Ovary (tissue), 9 donors: ENCODE results near the gene ELOVL5. TPM values are rescaled to one million over a fixed set of nuclear protein-coding genes. Genes with fewer than 3 reads are reported as not detected.

Source experiments
- DNase-seq, 5 donors: peaks; one replicate each; pipeline ENCODE4 v3.0.0-alpha.2; 2019 to 2020
- H3K27ac ChIP-seq, 2 donors: fragments of 200-600 bp; one replicate each; pipeline versions ENCODE4 v1.5.1 to v1.8.0; 2019 to 2022
- H3K27me3 ChIP-seq: fragments of 200-600 bp; one replicate; pipeline ENCODE4 v1.8.0; 2022
- H3K36me3 ChIP-seq: fragments of 200-600 bp; sonication (generic); one replicate; pipeline ENCODE4 v1.5.1; 2019
- H3K4me1 ChIP-seq: one replicate; pipeline ENCODE4 v1.8.1; 2013; ENCODE audit warnings: mild to moderate bottlenecking, moderate library complexity; ENCODE audit not compliant: insufficient read depth
- H3K4me3 ChIP-seq: fragments of 200-600 bp; sonication (generic); one replicate; pipeline ENCODE4 v1.5.1; 2017
- H3K9me3 ChIP-seq, 2 donors: fragments of 200-600 bp in 1 of 2; sonication (generic) in 1 of 2; one replicate each; pipeline versions ENCODE4 v1.5.1 to v1.8.1; 2013 to 2019; ENCODE audit warnings: mild to moderate bottlenecking in 1 of 2, moderate library complexity in 1 of 2
- EP300 ChIP-seq: sonication (generic); formaldehyde crosslinking; IDR thresholded peaks from one replicate; pipeline ENCODE4 v1.6.1; 2017; ENCODE audit warnings: antibody characterized with exemption
- POLR2A ChIP-seq: fragments of 450-650 bp; IDR thresholded peaks from one replicate; pipeline ENCODE4 v1.6.1; 2017; ENCODE audit warnings: antibody characterized with exemption, mild to moderate bottlenecking, moderate library complexity
- WGBS, 3 donors: extraction: QIAGEN DNeasy Blood & Tissue Kit in 1 of 3; methylation state at CpG; one replicate each; pipeline versions ENCODE4 v1.1.5 to v1.1.7; 2013 to 2017; 5-methylcytosine and 5-hydroxymethylcytosine counted together
- intact Hi-C, 4 donors: fragments of 100-400 bp; cut with DNase I; formaldehyde crosslinking; loops; one replicate each; pipeline versions ENCODE4 v1.11.0 to v1.15.1; 2022 to 2023
- polyA plus RNA-seq, 2 donors: library from polyadenylated mRNA; stranded (reverse); fragments of 200-250 nt in 1 of 2; fragments of 350-450 nt in 1 of 2; fragmentation: Illumina TruSeq in 1 of 2; extraction: RNeasy Lipid Tissue Mini Kit (QIAGEN cat#74804) in 1 of 2; gene quantifications; one replicate each; pipeline ENCODE4 v1.2.3, GENCODE V29; 2013 to 2014
- total RNA-seq, 7 donors: library from RNA; depleted of rRNA in 2 of 7; stranded (reverse); fragments of >200 nt in 2 of 7; fragmentation: NEBNext Ultra II Directional in 3 of 7; extraction: Animal tissue kit (Norgen Biotek cat#: 25700) in 3 of 7; gene quantifications; one replicate each; pipeline versions ENCODE4 v1.1.0 to v1.2.4, GENCODE V29; 2016 to 2023
- TF ChIP-seq, protein P1 (sequence below), 3 donors: fragments of 450-650 bp in 2 of 3; fragments of 200-600 bp in 1 of 3; IDR thresholded peaks; one replicate each; pipeline versions ENCODE4 v1.5.1 to v1.8.0; 2016 to 2022; ENCODE audit warnings: antibody characterized with exemption in 3 of 3, mild to moderate bottlenecking in 1 of 3
- donor health status: DM: no; HTN: no; CAD: no; lungs with moderate emphysema.
- donor health status: DM: no; HTN: no; CAD: no.
- donor health status: Bipolar disorder and iron deficiency.
- donor health status: DM: yes; HTN: yes; CAD: no.
- donor health status: DM: no; HTN: no; CAD: no.
- donor health status: DM: yes; HTN: yes; CAD: no.

The ELOVL5 gene
- total and polyA plus RNA-seq, 9 donors = 14.7 to 191 (median 41.8) TPM

DNA sequence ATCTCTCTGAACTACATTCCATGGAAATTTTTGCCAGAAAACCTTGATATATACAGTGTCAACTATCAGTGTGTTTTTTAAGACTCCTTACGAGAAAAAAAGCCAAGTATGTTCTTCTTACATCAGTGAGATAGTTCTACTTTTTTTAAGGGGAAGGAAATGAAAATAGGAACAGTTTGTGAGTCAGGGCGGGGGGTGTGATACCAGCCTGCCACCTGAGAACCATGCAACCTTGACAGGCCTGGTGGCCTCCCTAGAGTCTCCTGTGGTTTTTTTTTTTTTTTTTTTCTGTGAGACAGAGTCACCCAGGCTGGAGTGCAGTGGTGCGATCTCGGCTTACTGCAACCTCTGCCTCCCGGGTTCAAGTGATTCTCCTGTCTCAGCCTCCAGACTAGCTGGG is 103.8 kb downstream of the ELOVL5 start:
- 34 to 57% (median 51%) methylated on average over 5 of the region's 5 CpGs for WGBS, 3 donors
- H3K4me3 ChIP-seq = no peak overlapping the region
- no peak overlapping the region for H3K27ac ChIP-seq
- no peak for DNase-seq
- H3K27me3 ChIP-seq = no peaks in the 10 kb centered on the region
- H3K36me3 ChIP-seq = no peaks in the 10 kb centered on the region
- intact Hi-C loops = no loop called here
- no peaks in the 10 kb centered on the region for H3K9me3 ChIP-seq
- no peak for TF ChIP-seq EP300
- TF ChIP-seq, protein P1, sequence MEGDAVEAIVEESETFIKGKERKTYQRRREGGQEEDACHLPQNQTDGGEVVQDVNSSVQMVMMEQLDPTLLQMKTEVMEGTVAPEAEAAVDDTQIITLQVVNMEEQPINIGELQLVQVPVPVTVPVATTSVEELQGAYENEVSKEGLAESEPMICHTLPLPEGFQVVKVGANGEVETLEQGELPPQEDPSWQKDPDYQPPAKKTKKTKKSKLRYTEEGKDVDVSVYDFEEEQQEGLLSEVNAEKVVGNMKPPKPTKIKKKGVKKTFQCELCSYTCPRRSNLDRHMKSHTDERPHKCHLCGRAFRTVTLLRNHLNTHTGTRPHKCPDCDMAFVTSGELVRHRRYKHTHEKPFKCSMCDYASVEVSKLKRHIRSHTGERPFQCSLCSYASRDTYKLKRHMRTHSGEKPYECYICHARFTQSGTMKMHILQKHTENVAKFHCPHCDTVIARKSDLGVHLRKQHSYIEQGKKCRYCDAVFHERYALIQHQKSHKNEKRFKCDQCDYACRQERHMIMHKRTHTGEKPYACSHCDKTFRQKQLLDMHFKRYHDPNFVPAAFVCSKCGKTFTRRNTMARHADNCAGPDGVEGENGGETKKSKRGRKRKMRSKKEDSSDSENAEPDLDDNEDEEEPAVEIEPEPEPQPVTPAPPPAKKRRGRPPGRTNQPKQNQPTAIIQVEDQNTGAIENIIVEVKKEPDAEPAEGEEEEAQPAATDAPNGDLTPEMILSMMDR (IDR thresholded peaks at IDR 0.05) = no peak
- TF ChIP-seq POLR2A = no peak
- H3K4me1 ChIP-seq = no peaks in the 10 kb centered on the region

- H3K4me1 ChIP-seq = no peaks in the 10 kb centered on the region
- no peaks in the 10 kb centered on the region for H3K9me3 ChIP-seq
- H3K27me3 ChIP-seq = no peaks in the 10 kb centered on the region
- no peak for TF ChIP-seq EP300
- TF ChIP-seq, protein P1 (IDR thresholded peaks at IDR 0.05) = no peak
- TF ChIP-seq POLR2A = no peak
- WGBS, 3 donors = 87 to 94% (median 93%) methylated on average over 4 of the region's 4 CpGs
- no peak for DNase-seq
- intact Hi-C loops = no loop called here
- no peak overlapping the region for H3K4me3 ChIP-seq
- no peak overlapping the region for H3K27ac ChIP-seq
- H3K36me3 ChIP-seq = no peaks in the 10 kb centered on the region
Measured at GRCh38 chr6:53244399-53244931, 104.3 kb downstream of the ELOVL5 start.

- no peaks in the 10 kb centered on the region for H3K27me3 ChIP-seq
- no peaks in the 10 kb centered on the region for H3K4me1 ChIP-seq
- no peak overlapping the region for H3K27ac ChIP-seq
- intact Hi-C loops = no loop called here
- no peak for TF ChIP-seq POLR2A
- no peak for TF ChIP-seq EP300
- TF ChIP-seq, protein P1 (IDR thresholded peaks at IDR 0.05) = no peak
- no peaks in the 10 kb centered on the region for H3K36me3 ChIP-seq
- no peak for DNase-seq
- H3K9me3 ChIP-seq = no peaks in the 10 kb centered on the region
- H3K4me3 ChIP-seq = no peak overlapping the region
- 86 to 91% (median 91%) methylated on average over 4 of the region's 4 CpGs for WGBS, 3 donors
Measured at GRCh38 chr6:53241938-53242337, 106.8 kb downstream of the ELOVL5 start.

DNA sequence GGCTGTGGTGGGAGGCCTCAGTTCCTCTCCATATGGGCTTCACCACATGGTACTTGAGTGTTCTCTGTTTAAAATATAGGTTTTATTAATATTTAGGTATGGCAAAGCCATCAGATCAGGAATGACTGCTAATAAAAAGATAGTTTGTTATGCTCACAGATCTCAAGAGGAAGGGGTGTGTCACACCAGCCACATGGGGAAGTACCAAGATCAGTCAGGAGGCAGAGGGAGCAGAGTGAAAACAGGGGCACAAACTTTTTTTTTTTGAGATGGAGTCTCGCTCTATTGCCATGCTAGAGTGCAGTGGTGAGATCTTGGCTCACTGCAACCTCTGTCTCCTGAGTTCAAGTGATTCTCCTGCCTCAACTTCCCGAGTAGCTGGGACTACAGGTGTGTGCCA is 108.0 kb downstream of the ELOVL5 start:
- WGBS, 3 donors = 86 to 91% (median 91%) methylated on average over 2 of the region's 2 CpGs
- H3K4me3 ChIP-seq = no peak overlapping the region
- H3K36me3 ChIP-seq = no peaks in the 10 kb centered on the region
- no peak overlapping the region for H3K27ac ChIP-seq
- TF ChIP-seq EP300 = no peak
- TF ChIP-seq, protein P1 (IDR thresholded peaks at IDR 0.05) = no peak
- TF ChIP-seq POLR2A = no peak
- H3K9me3 ChIP-seq = no peaks in the 10 kb centered on the region
- H3K27me3 ChIP-seq = no peaks in the 10 kb centered on the region
- intact Hi-C loops = no loop called here
- DNase-seq = no peak
- no peaks in the 10 kb centered on the region for H3K4me1 ChIP-seq
